Measurements from ENCODE around the gene EVPL.

The EVPL gene

DNA sequence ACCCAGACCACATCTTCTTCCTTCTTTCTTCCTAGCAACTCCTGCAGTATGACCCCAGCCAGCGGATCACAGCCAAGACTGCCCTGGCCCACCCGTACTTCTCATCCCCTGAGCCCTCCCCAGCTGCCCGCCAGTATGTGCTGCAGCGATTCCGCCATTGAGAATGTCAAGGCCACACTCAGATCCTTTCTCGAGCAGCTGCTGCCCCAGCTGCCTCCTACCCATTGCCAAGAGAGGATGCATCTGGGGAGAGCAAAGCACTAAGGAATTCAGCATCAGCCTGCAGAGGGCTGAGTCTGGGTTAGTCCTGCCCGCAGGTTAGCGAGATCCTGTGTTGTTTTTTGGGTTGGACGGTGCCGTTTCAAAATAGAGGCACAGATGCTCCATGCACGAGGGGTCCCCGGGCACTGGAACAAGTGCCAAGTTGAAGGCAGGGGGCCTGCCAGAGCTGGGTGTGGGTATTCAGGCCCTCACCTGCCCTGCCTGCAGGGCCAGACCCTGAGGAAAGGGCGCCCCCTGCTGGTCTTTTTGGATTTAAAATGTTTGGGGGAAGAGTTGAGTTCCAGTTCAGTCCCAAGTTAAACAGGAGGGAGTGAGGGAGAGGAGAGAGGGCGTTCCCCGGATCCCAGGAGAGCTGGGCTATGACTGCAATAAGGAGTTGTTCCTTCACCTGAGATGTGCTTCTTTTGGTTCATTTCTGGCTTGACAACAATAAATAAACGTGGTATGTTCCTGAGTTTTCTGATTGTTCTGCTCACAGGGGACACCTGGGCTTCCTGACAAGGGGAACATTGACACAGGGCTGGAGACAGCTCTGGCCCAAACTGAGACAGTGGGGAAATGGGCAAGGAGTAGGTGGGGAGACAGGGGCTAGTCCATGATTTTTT lies 21.6 kb downstream of the EVPL start:
- DNase-seq (ENCODE audit: insufficient read length, low spot score) (peak; percentile 86), FAIRE-seq (no peak)
- no peak for TF ChIP-seq POLR2A (IDR thresholded peaks at IDR 0.05; ENCODE audit: low read depth, low read length)

DNA sequence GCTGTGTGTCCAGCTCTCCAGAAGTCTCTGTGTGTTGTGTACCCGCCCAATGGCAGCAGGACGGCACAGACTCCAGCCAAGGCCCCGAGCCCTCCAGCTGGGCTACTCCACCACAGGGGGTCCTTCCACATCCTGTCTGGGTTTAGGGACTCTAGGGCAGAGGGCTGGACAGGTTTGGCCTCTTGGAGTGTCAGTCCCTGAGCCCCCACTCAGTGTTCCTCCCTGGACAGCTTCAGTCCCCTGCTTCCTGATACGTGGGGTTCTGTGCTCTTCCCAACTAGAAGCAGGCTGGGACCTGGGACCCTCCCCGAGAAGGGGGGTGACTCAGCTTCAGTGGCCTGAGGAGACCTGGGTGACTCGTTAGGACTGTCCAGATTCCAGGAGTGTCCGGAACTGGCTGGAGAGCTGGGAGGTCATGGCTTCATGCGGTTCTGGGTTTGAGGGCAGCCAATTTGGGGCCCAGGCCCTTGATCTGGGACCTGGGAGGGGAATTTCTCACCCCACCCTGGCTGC lies 22.3 kb downstream of the EVPL start:
- no peak for TF ChIP-seq POLR2A (IDR thresholded peaks at IDR 0.05; ENCODE audit: low read depth, low read length)
- DNase-seq (ENCODE audit: insufficient read length, low spot score) (no peak), FAIRE-seq (no peak)

DNA sequence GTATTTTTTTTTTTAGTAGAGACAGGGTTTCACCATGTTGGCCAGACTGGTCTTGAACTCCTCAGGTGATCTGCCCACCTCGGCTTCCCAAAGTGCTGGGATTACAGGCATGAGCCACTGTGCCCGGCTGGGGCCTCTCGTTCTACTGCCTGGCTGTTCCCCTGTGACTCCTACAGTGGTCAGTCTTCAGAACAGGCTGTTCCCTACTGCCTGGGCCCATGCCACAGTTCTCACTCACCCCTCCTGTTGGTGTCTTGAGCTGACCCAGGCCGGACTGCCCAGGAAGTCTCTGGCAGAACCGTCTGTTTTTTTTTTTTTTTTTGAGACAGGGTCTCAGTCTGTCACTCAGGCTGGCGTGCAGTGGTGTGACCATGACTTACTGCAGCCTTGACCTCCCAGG lies 23.2 kb downstream of the EVPL start:
- no peak for TF ChIP-seq POLR2A (IDR thresholded peaks at IDR 0.05; ENCODE audit: low read depth, low read length)
- FAIRE-seq (no peak), DNase-seq (ENCODE audit: insufficient read length, low spot score) (no peak)

DNA sequence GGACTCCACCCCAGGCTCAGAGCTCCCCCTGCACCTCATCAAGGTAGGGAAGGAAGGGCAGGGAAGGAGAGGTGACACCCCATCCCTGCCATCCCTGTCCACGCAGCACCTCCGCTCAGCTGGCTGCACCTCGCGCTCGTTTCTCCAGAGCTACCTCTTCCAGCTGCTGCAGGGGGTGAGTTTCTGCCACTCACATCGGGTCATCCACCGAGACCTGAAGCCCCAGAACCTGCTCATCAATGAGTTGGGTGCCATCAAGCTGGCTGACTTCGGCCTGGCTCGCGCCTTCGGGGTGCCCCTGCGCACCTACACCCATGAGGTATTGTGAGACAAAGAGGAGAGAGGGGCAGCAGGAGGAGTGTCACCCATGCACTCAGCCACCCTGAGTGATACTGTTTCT lies 25.0 kb downstream of the EVPL start:
- no peak for TF ChIP-seq POLR2A (IDR thresholded peaks at IDR 0.05; ENCODE audit: low read depth, low read length)
- FAIRE-seq (no peak), DNase-seq (ENCODE audit: insufficient read length, low spot score) (no peak)

DNA sequence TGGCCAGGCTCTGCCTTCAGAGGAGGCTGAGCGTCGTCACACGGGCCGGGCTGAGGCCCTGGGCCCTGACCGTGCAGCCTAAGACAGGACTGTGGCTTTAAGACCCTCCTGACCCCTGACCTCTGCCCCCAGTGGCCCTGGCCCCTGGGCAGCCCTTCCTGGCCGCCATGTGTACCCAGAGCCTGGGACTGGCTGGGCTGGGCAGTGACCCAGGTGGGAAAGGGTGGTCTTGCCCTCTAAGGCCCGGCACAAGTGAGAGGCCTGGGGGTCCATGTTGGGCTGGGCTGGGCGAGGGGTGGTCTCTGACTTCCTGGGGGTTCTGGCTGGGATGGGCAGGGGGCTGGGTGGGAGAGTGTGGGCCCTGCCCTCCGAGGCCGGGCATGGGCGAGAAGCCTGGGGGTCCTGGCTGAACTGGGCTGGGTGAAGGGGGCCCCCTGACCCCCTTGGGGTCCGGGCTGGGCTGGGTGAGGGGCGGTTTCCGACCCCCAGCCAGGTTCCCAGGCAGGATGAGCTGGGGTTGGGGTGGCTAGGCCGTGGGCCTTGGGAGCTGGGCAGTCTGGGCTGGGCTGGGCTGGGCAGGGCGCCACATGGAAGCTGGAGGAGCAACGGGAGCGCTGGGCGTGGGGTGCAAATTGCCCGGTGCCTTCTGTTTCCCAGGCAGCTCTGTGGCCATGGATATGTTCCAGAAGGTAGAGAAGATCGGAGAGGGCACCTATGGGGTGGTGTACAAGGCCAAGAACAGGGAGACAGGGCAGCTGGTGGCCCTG lies 26.2 kb downstream of the EVPL start, which contains the start of gene CDK3:
Gene CDK3 (plus strand): TSS at position 101 of the 767 bp plus-strand sequence. CDS start 571 bp downstream, at position 672.
- no peak for TF ChIP-seq POLR2A (IDR thresholded peaks at IDR 0.05; ENCODE audit: low read depth, low read length)
- DNase-seq (ENCODE audit: insufficient read length, low spot score) (no peak), FAIRE-seq (no peak)

DNA sequence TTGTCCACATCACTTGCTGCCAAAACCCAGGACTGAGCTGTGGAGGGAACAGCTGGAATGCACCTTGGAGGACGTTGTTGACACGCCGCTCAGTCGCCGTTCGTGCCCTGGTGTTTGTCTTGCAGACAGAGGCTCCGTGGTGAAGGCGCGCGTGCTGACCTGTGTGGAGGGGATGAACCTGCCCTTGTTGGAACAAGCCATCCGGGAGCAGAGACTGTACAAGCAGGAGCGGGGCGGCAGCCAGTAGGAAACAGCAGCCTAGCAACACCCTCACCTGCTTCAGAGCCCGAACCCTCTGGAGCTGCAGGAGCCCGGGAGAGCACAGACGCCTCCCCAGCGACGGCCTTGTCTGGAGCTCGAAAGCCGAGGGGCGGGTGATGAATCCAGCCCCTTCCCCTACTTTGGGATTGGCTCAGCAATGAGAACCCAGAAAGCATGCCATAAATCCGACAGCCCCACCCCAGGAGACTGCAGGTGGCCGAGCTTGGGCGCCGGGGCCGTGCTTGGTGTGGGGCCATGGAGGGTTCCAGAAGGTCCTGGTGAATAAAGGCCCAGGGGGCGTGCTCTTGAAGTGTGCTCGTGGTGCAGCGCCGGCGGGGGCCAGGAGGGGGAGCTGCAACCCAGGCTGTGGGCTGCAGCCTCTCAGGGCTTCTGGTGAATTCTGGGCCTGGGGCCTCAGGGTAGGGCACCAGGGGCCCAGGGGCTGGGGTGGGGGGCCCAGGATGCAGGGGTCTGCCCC lies 26.9 kb downstream of the EVPL start:
- no peak for FAIRE-seq
- TF ChIP-seq POLR2A (IDR thresholded peaks at IDR 0.05; ENCODE audit: low read depth, low read length): no peak
- peak; percentile 91 for DNase-seq (ENCODE audit: insufficient read length, low spot score)

DNA sequence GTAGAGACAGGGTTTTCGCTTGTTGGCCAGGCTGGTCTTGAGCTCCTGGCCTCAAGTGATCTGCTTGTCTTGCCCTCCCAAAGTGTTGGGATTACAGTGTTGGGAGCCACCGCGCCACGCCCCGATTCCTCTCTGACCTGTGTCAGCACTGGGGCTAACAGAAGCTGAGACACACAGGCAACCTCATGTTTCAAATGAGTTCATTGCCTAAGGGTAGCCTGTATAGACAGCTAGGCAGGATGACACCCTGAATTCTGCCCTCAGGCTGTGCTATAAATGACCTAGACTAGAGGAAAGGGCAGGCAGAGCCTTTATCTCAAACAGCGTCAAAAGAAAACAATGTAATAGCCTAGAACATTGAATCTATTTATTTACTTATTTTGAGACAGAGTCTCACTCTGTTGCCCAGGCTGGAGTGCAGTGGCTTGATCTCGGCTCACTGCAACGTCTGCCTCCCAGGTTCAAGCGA lies 28.7 kb downstream of the EVPL start:
- DNase-seq (ENCODE audit: insufficient read length, low spot score): no peak
- no peak for FAIRE-seq
- TF ChIP-seq POLR2A (IDR thresholded peaks at IDR 0.05; ENCODE audit: low read depth, low read length): no peak

DNA sequence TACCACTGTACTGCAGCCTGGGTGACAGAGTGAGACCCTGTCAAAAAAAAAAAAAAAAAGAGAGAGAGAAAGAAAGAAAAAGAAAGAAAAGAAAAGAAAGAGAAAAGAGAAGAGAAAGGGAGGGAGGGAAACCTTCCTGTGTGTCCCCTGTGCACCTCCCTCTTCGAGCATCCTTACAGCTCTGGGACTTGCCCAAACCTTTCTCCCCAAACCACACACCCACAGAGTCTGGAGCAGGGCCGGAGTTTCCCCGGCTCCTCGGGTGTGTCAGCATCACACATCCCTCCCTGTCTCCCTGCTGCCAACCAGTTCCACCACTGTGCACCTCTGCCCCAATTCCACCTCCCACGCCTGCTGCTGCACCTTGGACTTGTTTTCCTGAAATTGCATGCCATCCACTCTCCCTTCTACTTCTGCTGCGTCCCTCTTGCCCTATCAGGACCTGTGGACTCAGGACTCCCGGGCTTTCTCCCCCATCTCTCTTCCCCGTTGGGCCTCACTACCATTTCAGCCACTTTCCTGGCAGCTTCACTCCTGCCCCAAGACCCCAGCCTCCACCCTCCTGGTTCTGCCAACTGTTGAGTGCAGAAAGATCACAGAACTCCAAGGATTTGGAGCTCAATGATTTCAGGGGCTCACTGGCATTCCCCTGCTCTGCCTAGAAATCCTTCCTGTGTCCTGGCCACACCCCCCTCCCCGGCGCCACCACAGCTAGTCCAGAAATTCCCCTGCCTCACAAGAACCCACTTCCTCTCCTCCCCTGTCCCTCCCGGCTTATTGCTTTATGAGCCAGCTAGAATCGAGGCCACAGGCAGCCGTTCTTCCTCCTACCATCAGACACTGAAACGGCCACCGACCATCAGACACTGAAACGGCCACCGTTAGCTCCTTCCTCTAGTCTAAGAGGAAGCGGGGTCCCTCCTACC lies 30.2 kb downstream of the EVPL start:
- no peak for TF ChIP-seq POLR2A (IDR thresholded peaks at IDR 0.05; ENCODE audit: low read depth, low read length)
- peak; percentile 86 for DNase-seq (ENCODE audit: insufficient read length, low spot score)
- FAIRE-seq: no peak

DNA sequence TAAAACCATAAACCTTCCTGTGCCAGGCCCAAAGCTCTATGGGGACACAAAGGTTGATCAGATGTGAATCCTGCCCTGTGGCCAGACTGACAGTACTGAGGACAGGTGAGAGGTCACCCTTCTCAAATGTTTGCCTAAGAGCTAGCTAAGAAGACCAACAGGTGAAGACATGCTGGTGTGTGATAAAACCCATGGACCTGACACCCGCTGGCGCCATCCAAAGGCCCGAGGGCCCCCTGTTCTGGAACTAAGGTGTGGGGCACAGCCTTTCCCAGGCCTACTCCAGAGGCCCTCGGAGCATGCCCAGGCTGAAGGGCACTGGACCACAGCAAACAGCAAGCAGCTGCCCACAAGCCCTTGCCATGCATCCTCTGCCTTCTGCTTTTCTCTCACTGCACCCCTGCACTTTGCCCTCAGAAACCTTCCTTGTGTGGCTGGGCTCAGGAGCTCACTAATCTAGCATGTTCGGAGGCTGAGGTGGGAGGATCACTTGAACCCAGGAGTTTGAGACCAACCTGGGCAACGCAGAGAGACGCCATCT lies 31.7 kb downstream of the EVPL start:
- no peak for TF ChIP-seq POLR2A (IDR thresholded peaks at IDR 0.05; ENCODE audit: low read depth, low read length)
- no peak for FAIRE-seq
- DNase-seq (ENCODE audit: insufficient read length, low spot score): no peak

GRCh38 chr17:75994802-75995370 lies 32.2 kb downstream of the EVPL start:
- DNase-seq (ENCODE audit: insufficient read length, low spot score): no peak
- no peak for TF ChIP-seq POLR2A (IDR thresholded peaks at IDR 0.05; ENCODE audit: low read depth, low read length)
- no peak for FAIRE-seq

- no peak for TF ChIP-seq POLR2A (IDR thresholded peaks at IDR 0.05; ENCODE audit: low read depth, low read length)
These were observed 35.7 kb downstream of the EVPL start for GRCh38 chr17:75991396-75991795.

DNA sequence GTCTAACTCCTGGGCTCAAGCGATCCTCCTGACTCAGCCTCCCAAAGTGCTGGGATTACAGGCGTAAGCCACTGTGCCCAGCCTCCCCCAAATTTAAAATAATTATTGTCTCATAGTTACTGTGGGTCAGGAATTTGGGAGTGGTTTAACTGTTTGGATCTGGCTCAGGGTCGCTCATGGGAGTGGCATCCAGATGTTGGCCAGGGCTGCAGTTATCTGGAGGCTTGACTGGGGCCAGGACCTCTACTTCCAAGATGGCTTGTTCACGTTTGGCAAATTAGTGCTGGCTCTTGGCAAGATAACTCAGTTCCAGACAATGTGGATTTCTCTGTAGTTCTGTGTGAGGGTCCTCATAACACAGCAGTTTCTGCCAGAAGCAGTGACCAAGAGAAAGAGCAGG lies 40.1 kb downstream of the EVPL start:
- FAIRE-seq: no peak
- DNase-seq (ENCODE audit: insufficient read length, low spot score): no peak
- TF ChIP-seq POLR2A (IDR thresholded peaks at IDR 0.05; ENCODE audit: low read depth, low read length): no peak

More at GRCh38 chr17:75991396-75991795, 35.7 kb downstream of the EVPL start:
- DNase-seq (ENCODE audit: insufficient read length, low spot score) (no peak), FAIRE-seq (no peak)
